SU-DHL-6 (cell line): ENCODE data around the gene IGSF3.

Source experiments
- H2AFZ ChIP-seq: fragments of 200-600 bp; sonication (generic); 2 replicates; pipeline ENCODE4 v1.6.1; 2014; ENCODE audit warnings: low read depth, mild to moderate bottlenecking, moderate library complexity, mixed read lengths, antibody characterized with exemption, low read length; ENCODE audit not compliant: severe bottlenecking
- H3F3A ChIP-seq: fragments of 200-600 bp; shearing (Covaris generic); 2 replicates; pipeline ENCODE4 v1.6.0; 2016; ENCODE audit warnings: antibody characterized with exemption, mild to moderate bottlenecking; ENCODE audit not compliant: insufficient read depth
- H3K27ac ChIP-seq: fragments of 200-600 bp; sonication (generic); 2 replicates; pipeline ENCODE4 v1.5.1; 2016; ENCODE audit warnings: low read depth, mild to moderate bottlenecking, low read length, moderate library complexity, mixed read lengths
- H3K27me3 ChIP-seq: fragments of 200-600 bp; sonication (generic), shearing (Covaris generic); 2 replicates; pipeline ENCODE4 v1.6.0; 2014; ENCODE audit warnings: mild to moderate bottlenecking, low read length
- H3K36me3 ChIP-seq: fragments of 200-600 bp; sonication (generic); 2 replicates; pipeline ENCODE4 v1.6.1; 2014; ENCODE audit warnings: mild to moderate bottlenecking, low read length, mixed read lengths
- H3K4me2 ChIP-seq: fragments of 300-600, 200-600 bp; shearing (Covaris generic), sonication (generic); 2 replicates; pipeline ENCODE4 v1.6.0; 2014; ENCODE audit warnings: low read length, low read depth, mild to moderate bottlenecking; ENCODE audit not compliant: poor library complexity, severe bottlenecking
- H3K4me3 ChIP-seq: fragments of 200-600 bp; sonication (generic); 2 replicates; pipeline ENCODE4 v1.5.1; 2014; ENCODE audit warnings: antibody characterized with exemption, low read length, mild to moderate bottlenecking, mixed read lengths; ENCODE audit not compliant: insufficient read depth, poor library complexity, severe bottlenecking
- H3K79me2 ChIP-seq: fragments of 200-600 bp; sonication (generic); 2 replicates; pipeline ENCODE4 v1.6.1; 2014; ENCODE audit warnings: mild to moderate bottlenecking, low read length, moderate library complexity; ENCODE audit not compliant: insufficient read depth
- H3K9ac ChIP-seq: fragments of 200-600 bp; sonication (generic); 2 replicates; pipeline ENCODE4 v1.7.0; 2014; ENCODE audit warnings: mild to moderate bottlenecking, low read length
- H3K9me2 ChIP-seq: fragments of 200-600 bp; sonication (generic); replicated peaks from 2 replicates; pipeline ENCODE4 v1.6.1; 2014; ENCODE audit warnings: low read length; ENCODE audit not compliant: insufficient read depth
- H3K9me3 ChIP-seq: fragments of 200-600 bp; sonication (generic); 2 replicates; pipeline ENCODE4 v1.6.1; 2014; ENCODE audit warnings: low read length, mixed read lengths; ENCODE audit not compliant: insufficient read depth
- H4K20me1 ChIP-seq: fragments of 200-600 bp; sonication (generic); 2 replicates; pipeline ENCODE4 v1.6.1; 2014; ENCODE audit warnings: low read depth, mild to moderate bottlenecking, antibody characterized with exemption, low read length, moderate library complexity, mixed read lengths
- EZH2phosphoT487 ChIP-seq: fragments of 200-600 bp; sonication (generic), shearing (Covaris generic); conservative IDR thresholded peaks from 2 replicates; pipeline ENCODE4 v1.6.1; 2018; ENCODE audit warnings: mild to moderate bottlenecking, antibody characterized with exemption, low read length, moderate library complexity, mixed read lengths
- TF ChIP-seq, protein P1 (sequence below): fragments of 200-600 bp; sonication (generic); IDR thresholded peaks from one replicate; pipeline ENCODE4 v1.5.1; 2017; ENCODE audit warnings: antibody characterized with exemption, mild to moderate bottlenecking, low read length, moderate library complexity; ENCODE audit not compliant: insufficient read depth, poor library complexity, severe bottlenecking

The IGSF3 gene

DNA sequence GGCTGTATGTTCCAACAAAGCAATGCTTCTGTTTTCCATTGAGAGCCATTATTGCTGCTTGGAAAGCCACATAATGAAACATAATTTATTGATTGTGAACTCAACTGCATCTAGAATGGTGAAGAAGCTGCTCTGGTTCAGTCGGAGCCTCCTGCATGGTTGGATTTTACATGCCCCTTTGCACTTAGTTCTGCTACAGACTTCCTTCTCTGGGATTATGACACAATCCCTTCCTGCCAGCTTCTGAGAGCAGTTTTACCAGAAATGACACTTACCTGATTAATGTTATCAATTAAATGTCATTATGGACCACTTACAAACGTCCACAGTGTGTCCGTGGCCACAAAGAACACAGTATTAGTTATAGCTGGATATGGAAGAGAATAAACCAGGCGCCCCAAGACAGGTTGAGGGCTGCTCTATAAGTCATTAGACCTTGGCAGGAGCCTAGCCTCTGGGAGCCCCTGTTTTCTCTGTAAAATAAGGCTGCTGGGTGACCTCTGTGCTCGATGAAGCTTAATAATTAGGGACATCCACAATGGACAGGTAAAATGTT, 89.7 kb downstream of the IGSF3 start:
- Histone ChIP-seq H3K79me2 (no peaks in the 10 kb centered on the region), H3K27me3 (no peaks in the 10 kb centered on the region), H3K9me3 (no peaks in the 10 kb centered on the region), H3F3A (no peaks in the 10 kb centered on the region), H3K9me2 (no peaks in the 10 kb centered on the region), H2AFZ (no peak overlapping the region), H3K4me2 (no peak overlapping the region), H3K4me3 (no peak overlapping the region), H3K9ac (no peak overlapping the region), H3K36me3 (no peaks in the 10 kb centered on the region), H4K20me1 (no peaks in the 10 kb centered on the region), H3K27ac (no peak overlapping the region)
- TF ChIP-seq, protein P1, sequence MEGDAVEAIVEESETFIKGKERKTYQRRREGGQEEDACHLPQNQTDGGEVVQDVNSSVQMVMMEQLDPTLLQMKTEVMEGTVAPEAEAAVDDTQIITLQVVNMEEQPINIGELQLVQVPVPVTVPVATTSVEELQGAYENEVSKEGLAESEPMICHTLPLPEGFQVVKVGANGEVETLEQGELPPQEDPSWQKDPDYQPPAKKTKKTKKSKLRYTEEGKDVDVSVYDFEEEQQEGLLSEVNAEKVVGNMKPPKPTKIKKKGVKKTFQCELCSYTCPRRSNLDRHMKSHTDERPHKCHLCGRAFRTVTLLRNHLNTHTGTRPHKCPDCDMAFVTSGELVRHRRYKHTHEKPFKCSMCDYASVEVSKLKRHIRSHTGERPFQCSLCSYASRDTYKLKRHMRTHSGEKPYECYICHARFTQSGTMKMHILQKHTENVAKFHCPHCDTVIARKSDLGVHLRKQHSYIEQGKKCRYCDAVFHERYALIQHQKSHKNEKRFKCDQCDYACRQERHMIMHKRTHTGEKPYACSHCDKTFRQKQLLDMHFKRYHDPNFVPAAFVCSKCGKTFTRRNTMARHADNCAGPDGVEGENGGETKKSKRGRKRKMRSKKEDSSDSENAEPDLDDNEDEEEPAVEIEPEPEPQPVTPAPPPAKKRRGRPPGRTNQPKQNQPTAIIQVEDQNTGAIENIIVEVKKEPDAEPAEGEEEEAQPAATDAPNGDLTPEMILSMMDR, result no peak
- no peak for TF ChIP-seq EZH2phosphoT487

DNA sequence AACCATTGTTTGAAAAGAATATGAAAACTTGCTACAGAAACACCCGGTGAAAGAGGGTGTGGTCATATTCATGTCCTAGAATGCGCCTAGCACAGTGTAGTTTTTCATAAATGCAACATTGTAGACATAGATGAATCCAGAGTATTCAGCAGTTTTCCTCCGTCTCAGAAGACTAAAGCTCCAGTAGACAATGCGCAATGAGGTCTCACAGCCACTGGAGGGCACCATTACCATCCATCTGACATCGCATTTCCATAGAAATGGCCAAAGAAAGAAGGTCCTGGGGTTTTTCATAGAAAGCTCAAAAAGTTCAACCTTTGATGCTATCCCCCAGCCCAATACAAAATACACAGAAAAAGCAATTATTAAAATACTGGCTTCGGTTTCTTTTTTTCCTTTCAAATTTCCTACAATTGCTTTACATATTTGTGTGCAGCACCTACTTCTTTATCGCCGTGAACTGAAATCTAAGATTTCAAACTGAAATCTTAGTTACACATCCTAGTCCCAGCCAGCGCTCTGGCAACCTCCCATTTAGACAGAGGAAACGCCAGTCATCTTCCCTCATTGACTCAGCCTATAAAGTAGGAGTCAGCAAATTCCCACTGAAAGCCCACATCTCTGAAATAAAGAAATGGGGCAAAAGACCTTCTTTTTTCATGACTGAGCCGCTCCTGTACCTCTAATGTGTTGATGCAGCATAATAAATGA, 92.8 kb downstream of the IGSF3 start:
- H3K4me2 ChIP-seq, result no peak overlapping the region
- no peaks in the 10 kb centered on the region for H3K79me2 ChIP-seq
- no peak overlapping the region for H3K4me3 ChIP-seq
- no peaks in the 10 kb centered on the region for H4K20me1 ChIP-seq
- H3K9me2 ChIP-seq, result no peaks in the 10 kb centered on the region
- H3F3A ChIP-seq, result no peaks in the 10 kb centered on the region
- no peaks in the 10 kb centered on the region for H3K27me3 ChIP-seq
- H3K27ac ChIP-seq, result no peak overlapping the region
- H3K36me3 ChIP-seq, result no peaks in the 10 kb centered on the region
- no peak overlapping the region for H2AFZ ChIP-seq
- TF ChIP-seq, protein P1, result peak; percentile 77
- no peak for TF ChIP-seq EZH2phosphoT487
- H3K9me3 ChIP-seq, result no peaks in the 10 kb centered on the region
- H3K9ac ChIP-seq, result no peak overlapping the region

DNA sequence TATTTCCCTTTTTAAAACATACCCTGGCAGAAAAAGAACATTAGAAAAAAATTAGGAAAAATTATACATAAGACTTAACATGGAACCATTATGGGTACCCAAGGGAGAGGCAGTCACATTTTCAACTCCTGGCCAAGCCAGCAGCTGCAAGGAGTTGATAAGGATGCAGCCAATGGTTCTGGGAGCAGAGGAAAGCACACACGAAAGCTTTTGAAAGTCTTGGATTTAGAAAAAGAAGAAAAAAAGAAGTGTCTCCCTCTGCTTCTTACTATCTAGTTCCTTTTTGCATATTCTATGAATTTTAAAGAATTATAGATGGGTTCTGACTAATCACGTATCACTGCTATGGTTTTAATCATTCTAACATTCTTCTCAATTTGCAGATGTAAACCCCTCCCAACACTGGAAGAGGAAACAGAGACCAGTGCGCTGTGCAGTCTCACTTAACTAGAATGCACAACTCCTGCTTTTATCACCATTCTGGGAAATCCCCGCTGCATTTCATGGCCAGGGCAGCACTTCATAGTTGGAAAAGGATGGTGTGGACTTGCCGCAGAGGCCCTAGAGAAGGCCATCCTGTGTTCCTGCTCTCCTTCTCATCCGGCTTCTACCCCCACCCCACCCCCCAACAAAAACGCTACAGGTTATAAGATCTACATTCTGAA, 94.0 kb downstream of the IGSF3 start:
- H4K20me1 ChIP-seq, result peaks cover 4% of the 10 kb centered on the region; the same call in 1 of the 2 replicates
- H3K9me3 ChIP-seq, result no peaks in the 10 kb centered on the region
- no peak overlapping the region for H3K4me2 ChIP-seq
- H3K9ac ChIP-seq, result no peak overlapping the region
- no peak overlapping the region for H2AFZ ChIP-seq
- no peak overlapping the region for H3K4me3 ChIP-seq
- H3K36me3 ChIP-seq, result no peaks in the 10 kb centered on the region
- TF ChIP-seq, protein P1, result no peak
- no peak for TF ChIP-seq EZH2phosphoT487
- H3F3A ChIP-seq, result no peaks in the 10 kb centered on the region
- H3K27me3 ChIP-seq, result no peaks in the 10 kb centered on the region
- no peaks in the 10 kb centered on the region for H3K9me2 ChIP-seq
- no peak overlapping the region for H3K27ac ChIP-seq
- H3K79me2 ChIP-seq, result no peaks in the 10 kb centered on the region
